H9 (cell line): Measurements from ENCODE around the gene AK8. TPM values are rescaled to one million over a fixed set of nuclear protein-coding genes. Genes with fewer than 3 reads are reported as not detected.

Experiments
- DNase-seq: peaks from one replicate; pipeline ENCODE4 v3.0.0-alpha.2; 2017
- H2AFZ ChIP-seq: one replicate; pipeline ENCODE4 v1.6.1; 2013; ENCODE audit warnings: mild to moderate bottlenecking, low read length, control low read depth, moderate library complexity
- H2AK5ac ChIP-seq: 2 replicates; pipeline ENCODE4 v1.6.1; 2013; ENCODE audit warnings: low read length, control low read depth, mixed read lengths; ENCODE audit not compliant: insufficient read length
- H2BK120ac ChIP-seq: one replicate; pipeline ENCODE4 v1.6.1; 2013; ENCODE audit warnings: low read depth, mild to moderate bottlenecking, low read length, control low read depth, inconsistent platforms; ENCODE audit not compliant: poor library complexity, severe bottlenecking
- H2BK12ac ChIP-seq: 2 replicates; pipeline ENCODE4 v1.6.1; 2013; ENCODE audit warnings: low read length, control low read depth, mixed read lengths, low read depth; ENCODE audit not compliant: insufficient read length
- H2BK15ac ChIP-seq: 2 replicates; pipeline ENCODE4 v1.6.1; 2013; ENCODE audit warnings: low read depth, low read length, control low read depth
- H2BK20ac ChIP-seq: one replicate; pipeline ENCODE4 v1.6.1; 2013; ENCODE audit warnings: low read depth, mild to moderate bottlenecking, low read length, control low read depth, inconsistent platforms; ENCODE audit not compliant: poor library complexity, severe bottlenecking
- H2BK5ac ChIP-seq: 2 replicates; pipeline ENCODE4 v1.6.1; 2013; ENCODE audit warnings: low read length, control low read depth, mixed read lengths; ENCODE audit not compliant: insufficient read length
- H3K14ac ChIP-seq: 2 replicates; pipeline ENCODE4 v1.6.1; 2013; ENCODE audit warnings: low read length, control low read depth; ENCODE audit not compliant: insufficient read depth
- H3K18ac ChIP-seq: 2 replicates; pipeline ENCODE4 v1.6.1; 2013; ENCODE audit warnings: low read depth, mild to moderate bottlenecking, mixed read lengths, low read length, control low read depth; ENCODE audit not compliant: insufficient read length
- H3K23ac ChIP-seq: 2 replicates; pipeline ENCODE4 v1.6.1; 2013; ENCODE audit warnings: low read length, control low read depth, mixed read lengths, low read depth; ENCODE audit not compliant: insufficient read length
- H3K23me2 ChIP-seq: 2 replicates; pipeline ENCODE4 v1.6.1; 2013; ENCODE audit warnings: low read depth, mild to moderate bottlenecking, mixed read lengths, low read length, control low read depth; ENCODE audit not compliant: insufficient read length, poor library complexity, severe bottlenecking
- H3K27ac ChIP-seq: 2 replicates; pipeline ENCODE4 v1.5.1; 2013; ENCODE audit warnings: low read length, control low read depth, mixed read lengths, low read depth; ENCODE audit not compliant: insufficient read length
- H3K27me3 ChIP-seq: 2 replicates; pipeline ENCODE4 v1.6.1; 2013; ENCODE audit warnings: low read length, control low read depth, inconsistent platforms; ENCODE audit not compliant: insufficient read depth
- H3K4ac ChIP-seq: 2 replicates; pipeline ENCODE4 v1.6.1; 2013; ENCODE audit warnings: low read depth, mild to moderate bottlenecking, control low read depth, inconsistent platforms, low read length, moderate library complexity
- H3K4me1 ChIP-seq: 2 replicates; pipeline ENCODE4 v1.6.1; 2013; ENCODE audit warnings: low read length, control low read depth, inconsistent platforms; ENCODE audit not compliant: insufficient read depth
- H3K4me2 ChIP-seq: 2 replicates; pipeline ENCODE4 v1.6.1; 2013; ENCODE audit warnings: low read length, control low read depth, mixed read lengths; ENCODE audit not compliant: insufficient read length, insufficient read depth
- H3K56ac ChIP-seq: 2 replicates; pipeline ENCODE4 v1.6.1; 2013; ENCODE audit warnings: low read depth, mild to moderate bottlenecking, mixed read lengths, low read length, control low read depth; ENCODE audit not compliant: insufficient read length
- H3K79me1 ChIP-seq: 2 replicates; pipeline ENCODE4 v1.6.1; 2013; ENCODE audit warnings: low read depth, mild to moderate bottlenecking, moderate library complexity, low read length, control low read depth, inconsistent platforms; ENCODE audit not compliant: insufficient read depth, poor library complexity, severe bottlenecking
- H3K79me2 ChIP-seq: 2 replicates; pipeline ENCODE4 v1.6.1; 2013; ENCODE audit warnings: low read length, control low read depth, inconsistent platforms; ENCODE audit not compliant: insufficient read depth
- H3K9ac ChIP-seq: 2 replicates; pipeline ENCODE4 v1.6.1; 2013; ENCODE audit warnings: low read length, control low read depth, mixed read lengths; ENCODE audit not compliant: insufficient read length; ENCODE audit errors: extremely low read depth
- H3K9me3 ChIP-seq: one replicate; pipeline ENCODE4 v1.6.1; 2013; ENCODE audit warnings: low read depth, low read length, inconsistent platforms; ENCODE audit not compliant: control insufficient read depth
- H3T11ph ChIP-seq: one replicate; pipeline ENCODE4 v1.6.1; 2013; ENCODE audit warnings: mild to moderate bottlenecking, low read length, control low read depth, inconsistent platforms
- H4K20me1 ChIP-seq: one replicate; pipeline ENCODE4 v1.6.1; 2013; ENCODE audit not compliant: control insufficient read depth, insufficient read length, insufficient read depth
- H4K5ac ChIP-seq: 2 replicates; pipeline ENCODE4 v1.6.1; 2013; ENCODE audit warnings: low read depth, mild to moderate bottlenecking, mixed read lengths, low read length, control low read depth; ENCODE audit not compliant: insufficient read length
- H4K8ac ChIP-seq: replicated peaks from 2 replicates; pipeline ENCODE4 v1.6.1; 2013; ENCODE audit warnings: low read length, control low read depth, mixed read lengths, low read depth; ENCODE audit not compliant: insufficient read length
- H4K91ac ChIP-seq: 2 replicates; pipeline ENCODE4 v1.6.1; 2013; ENCODE audit warnings: low read depth, mild to moderate bottlenecking, moderate library complexity, mixed read lengths, low read length, control low read depth; ENCODE audit not compliant: insufficient read length
- H3K27ac Mint-ChIP-seq, 3 experiments: 2 replicates in 2 of 3; 3 replicates in 1 of 3; pipeline ENCODE4 v1.8.0; 2020 to 2021; ENCODE audit warnings: mixed read lengths in 3 of 3, mild to moderate bottlenecking in 1 of 3, moderate library complexity in 1 of 3
- H3K27me3 Mint-ChIP-seq: 2 replicates; pipeline ENCODE4 v1.8.0; 2021; ENCODE audit warnings: low read depth, mild to moderate bottlenecking, moderate library complexity, mixed read lengths
- H3K36me3 Mint-ChIP-seq, 3 experiments: 2 replicates in 2 of 3; 3 replicates in 1 of 3; pipeline ENCODE4 v1.8.0; 2020 to 2021; ENCODE audit warnings: low read depth in 3 of 3, mixed read lengths in 3 of 3; ENCODE audit not compliant: insufficient read depth in 1 of 3
- H3K4me1 Mint-ChIP-seq, 2 experiments: 2 replicates each; pipeline ENCODE4 v1.8.0; 2020; ENCODE audit warnings: mixed read lengths in 2 of 2
- H3K4me3 Mint-ChIP-seq, 2 experiments: 2 replicates in 1 of 2; 3 replicates in 1 of 2; pipeline ENCODE4 v1.8.0; 2020 to 2021; ENCODE audit warnings: mild to moderate bottlenecking in 2 of 2, mixed read lengths in 2 of 2, moderate library complexity in 1 of 2
- H3K9me3 Mint-ChIP-seq, 2 experiments: 2 replicates in 1 of 2; 3 replicates in 1 of 2; pipeline ENCODE4 v1.8.0; 2020; ENCODE audit warnings: mild to moderate bottlenecking in 2 of 2, mixed read lengths in 2 of 2, moderate library complexity in 1 of 2
- WGBS: extraction: QIAGEN DNeasy Blood & Tissue Kit; methylation state at CpG from one replicate; pipeline ENCODE4 v1.1.7; 2013; ENCODE audit warnings: missing lambda C conversion rate, low lambda C conversion rate, mixed read lengths; ENCODE audit not compliant: insufficient read length; ENCODE audit errors: extremely low coverage; 5-methylcytosine and 5-hydroxymethylcytosine counted together
- total RNA-seq: library from RNA; stranded (reverse); gene quantifications from 2 replicates; pipeline ENCODE4 v1.2.1, GENCODE V29; 2021
- TF ChIP-seq, protein P1 (sequence below): fragments of 200-600 bp; sonication (generic); conservative IDR thresholded peaks from 3 replicates; pipeline ENCODE4 v1.8.0; 2021; ENCODE audit warnings: antibody characterized with exemption, mild to moderate bottlenecking

AK8 gene
- total RNA-seq, 1 experiment from 2014 or later = 0.44 TPM

DNA sequence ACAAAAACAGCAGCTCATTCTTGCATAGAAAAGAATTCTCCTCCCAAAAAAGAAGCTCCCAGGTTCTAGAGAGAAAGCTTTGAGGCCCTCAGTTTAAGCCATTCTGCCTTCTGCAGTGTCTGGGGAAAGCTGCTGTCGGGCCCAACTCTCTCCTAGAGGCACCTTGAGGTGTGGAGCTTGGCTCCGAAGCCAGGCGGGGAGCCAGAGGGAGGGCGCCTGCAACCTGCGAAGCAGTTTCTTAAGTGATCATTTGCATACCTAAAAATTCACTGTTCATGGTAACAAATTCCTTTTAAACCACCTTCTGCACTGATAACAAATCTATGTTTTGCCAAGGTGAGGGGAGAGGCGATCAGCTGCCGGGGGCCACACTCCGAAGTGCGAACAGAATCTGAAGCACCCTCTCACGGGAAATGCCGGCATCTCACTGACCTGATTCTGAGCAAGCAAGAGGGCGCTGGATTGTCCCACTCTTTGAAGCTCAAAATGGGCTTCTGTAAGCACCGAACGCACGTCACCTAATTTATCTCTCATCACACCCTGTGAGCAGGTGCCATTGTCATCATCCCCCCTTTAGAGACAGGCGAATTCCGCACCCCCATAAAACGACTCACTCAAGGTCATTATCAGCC lies 121.8 kb downstream of the AK8 start:
- Histone ChIP-seq H4K8ac (no peak overlapping the region), H4K5ac (no peak overlapping the region), H3K9ac (no peak overlapping the region), H4K20me1 (no peaks in the 10 kb centered on the region), H3K79me1 (no peaks in the 10 kb centered on the region), H2BK12ac (no peak overlapping the region), H2AK5ac (no peak overlapping the region), H3K23me2 (no peaks in the 10 kb centered on the region), H2BK5ac (no peak overlapping the region), H2AFZ (no peak overlapping the region), H3K9me3 (no peaks in the 10 kb centered on the region), H3K18ac (no peak overlapping the region), H4K91ac (no peak overlapping the region), H3K79me2 (no peaks in the 10 kb centered on the region), H3K56ac (no peak overlapping the region), H2BK15ac (no peak overlapping the region), H3K4me2 (no peak overlapping the region), H3K14ac (no peak overlapping the region), H3K27ac (no peak overlapping the region), H3K23ac (no peak overlapping the region), H3K4ac (no peak overlapping the region), H3K4me1 (no peaks in the 10 kb centered on the region), H3K27me3 (no peaks in the 10 kb centered on the region), H2BK20ac (no peak overlapping the region), H3T11ph (no peak overlapping the region), H2BK120ac (no peak overlapping the region)
- Mint-ChIP-seq H3K27me3 (peaks cover 20% of the 10 kb centered on the region), H3K9me3 (no peaks in the 10 kb centered on the region), H3K36me3 (no peaks in the 10 kb centered on the region), H3K4me3 (no peak overlapping the region), H3K4me1 (peaks cover 13 to 32% of the 10 kb centered on the region in 2 experiments), H3K27ac (no peak overlapping the region)
- no peak for DNase-seq
- no CpG with 5 or more reads among the region's 18 CpGs for WGBS
- TF ChIP-seq, protein P1, sequence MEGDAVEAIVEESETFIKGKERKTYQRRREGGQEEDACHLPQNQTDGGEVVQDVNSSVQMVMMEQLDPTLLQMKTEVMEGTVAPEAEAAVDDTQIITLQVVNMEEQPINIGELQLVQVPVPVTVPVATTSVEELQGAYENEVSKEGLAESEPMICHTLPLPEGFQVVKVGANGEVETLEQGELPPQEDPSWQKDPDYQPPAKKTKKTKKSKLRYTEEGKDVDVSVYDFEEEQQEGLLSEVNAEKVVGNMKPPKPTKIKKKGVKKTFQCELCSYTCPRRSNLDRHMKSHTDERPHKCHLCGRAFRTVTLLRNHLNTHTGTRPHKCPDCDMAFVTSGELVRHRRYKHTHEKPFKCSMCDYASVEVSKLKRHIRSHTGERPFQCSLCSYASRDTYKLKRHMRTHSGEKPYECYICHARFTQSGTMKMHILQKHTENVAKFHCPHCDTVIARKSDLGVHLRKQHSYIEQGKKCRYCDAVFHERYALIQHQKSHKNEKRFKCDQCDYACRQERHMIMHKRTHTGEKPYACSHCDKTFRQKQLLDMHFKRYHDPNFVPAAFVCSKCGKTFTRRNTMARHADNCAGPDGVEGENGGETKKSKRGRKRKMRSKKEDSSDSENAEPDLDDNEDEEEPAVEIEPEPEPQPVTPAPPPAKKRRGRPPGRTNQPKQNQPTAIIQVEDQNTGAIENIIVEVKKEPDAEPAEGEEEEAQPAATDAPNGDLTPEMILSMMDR = no peak
